Stimulated activated CD4-positive, alpha-beta T cell treated with anti-CD3 and anti-CD28 coated beads, Interleukin-15, amount 100 ng/mL, for 1 hour (primary cell): ENCODE measurements around the gene GAB4.
"Not testable (repeated sequence)": the region's sequence is repeated elsewhere in the genome, so short reads cannot be mapped to it uniquely, and the experiment has no call there.

Experiments used
- DNase-seq, 2 donors: peaks; one replicate each; pipeline ENCODE4 v3.0.0-alpha.2; 2020; ENCODE audit warnings: low read depth in 1 of 2, low spot score in 1 of 2

Gene GAB4

DNA sequence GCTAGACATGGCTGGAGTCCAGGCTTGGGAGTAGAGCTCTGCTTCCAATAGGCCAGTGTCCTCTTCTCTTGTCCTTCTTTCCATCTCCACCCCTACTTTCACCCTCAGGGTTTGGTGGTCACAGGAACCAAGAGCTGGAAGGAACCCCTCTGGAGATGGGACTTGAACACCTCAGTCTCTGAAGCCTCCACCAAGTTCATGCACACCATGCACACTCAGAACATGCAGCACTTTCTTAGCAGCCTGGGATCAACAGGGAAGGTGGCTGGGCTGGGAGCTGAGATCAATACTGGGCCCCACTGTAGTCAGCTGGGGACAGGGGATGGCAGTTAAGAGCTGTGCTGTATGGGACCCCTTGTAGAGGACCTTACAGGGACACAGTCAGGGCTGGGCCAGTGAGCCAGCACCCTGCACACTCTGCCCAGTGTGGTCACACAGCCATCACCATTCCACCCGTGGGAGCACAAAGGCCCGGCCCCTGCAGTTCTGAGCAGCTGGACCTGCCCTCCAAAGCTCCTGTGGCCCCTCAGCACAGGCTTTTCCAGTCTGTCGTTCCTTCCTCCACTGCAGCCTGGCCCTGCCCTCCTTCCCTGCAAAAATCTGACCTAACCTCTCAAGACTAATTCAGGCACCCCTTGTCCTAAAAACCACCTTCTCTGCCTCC, 47.7 kb downstream of the GAB4 start:
- DNase-seq: no peak

DNA sequence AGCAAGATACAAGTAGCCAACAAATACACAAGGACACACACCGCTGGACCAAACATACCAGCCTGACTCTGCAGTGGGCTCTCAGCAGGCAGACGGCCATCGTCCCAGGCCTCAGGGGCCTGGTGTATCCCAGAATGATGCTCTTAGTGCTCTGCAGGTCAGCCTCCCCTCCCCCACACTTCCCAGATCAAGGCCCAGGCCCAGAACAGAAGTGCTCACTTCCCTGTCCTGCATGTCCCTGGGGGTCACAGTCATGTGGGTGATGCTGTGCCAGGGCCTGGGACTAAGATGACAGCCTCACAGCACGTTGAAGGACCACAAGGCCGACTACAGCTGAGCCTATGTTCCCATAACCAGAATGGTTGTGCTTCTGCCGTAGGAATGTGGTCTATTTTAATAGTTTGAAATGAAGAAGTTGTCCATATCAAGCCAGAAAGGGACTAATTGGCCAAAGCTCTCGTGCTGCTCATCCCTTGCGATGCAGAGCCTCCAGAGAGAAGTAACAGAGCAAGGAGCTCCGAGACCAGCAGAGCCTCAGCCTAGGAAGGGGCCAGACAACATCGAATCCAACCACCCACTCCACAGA, 48.6 kb downstream of the GAB4 start:
- DNase-seq: no peak

DNA sequence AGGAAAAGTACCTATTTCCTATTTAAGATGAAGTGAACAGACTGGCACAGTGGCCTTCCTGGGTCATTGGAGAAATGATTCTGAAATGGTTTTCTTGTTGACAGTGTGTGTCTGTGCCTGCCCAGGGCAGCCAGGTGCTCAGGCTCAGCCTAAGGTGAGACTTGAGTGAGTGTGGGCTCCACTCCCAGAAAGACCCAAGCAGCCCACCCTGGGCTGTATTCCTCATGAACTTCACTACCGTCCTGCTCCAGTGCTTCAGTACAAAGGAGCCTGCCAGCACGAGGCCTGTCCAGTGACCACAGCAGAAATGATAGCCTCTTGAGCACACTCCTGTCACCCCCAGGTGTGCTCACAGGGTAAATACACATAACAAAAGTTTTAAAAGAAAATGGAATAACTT, 49.5 kb downstream of the GAB4 start:
- DNase-seq: no peak

DNA sequence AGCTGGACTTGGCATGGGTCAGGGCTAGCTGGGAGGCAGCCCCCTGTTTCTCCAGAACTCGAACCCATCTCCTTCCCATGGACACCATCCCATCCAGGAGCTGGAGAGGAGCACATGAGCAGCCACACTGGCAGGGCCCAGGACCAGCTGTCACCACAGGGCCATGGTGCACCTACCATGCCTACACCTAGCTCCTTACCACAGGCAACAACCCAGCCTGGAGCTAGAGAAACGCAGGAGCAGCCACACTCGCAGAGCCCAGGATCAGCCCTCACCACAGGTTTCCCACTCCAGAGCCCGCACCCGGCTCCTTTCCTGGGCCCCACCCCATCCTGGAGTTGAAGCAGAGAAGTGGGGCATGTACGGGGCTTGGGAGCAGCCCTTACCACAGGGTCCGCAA, 50.2 kb downstream of the GAB4 start:
- DNase-seq: no peak

DNA sequence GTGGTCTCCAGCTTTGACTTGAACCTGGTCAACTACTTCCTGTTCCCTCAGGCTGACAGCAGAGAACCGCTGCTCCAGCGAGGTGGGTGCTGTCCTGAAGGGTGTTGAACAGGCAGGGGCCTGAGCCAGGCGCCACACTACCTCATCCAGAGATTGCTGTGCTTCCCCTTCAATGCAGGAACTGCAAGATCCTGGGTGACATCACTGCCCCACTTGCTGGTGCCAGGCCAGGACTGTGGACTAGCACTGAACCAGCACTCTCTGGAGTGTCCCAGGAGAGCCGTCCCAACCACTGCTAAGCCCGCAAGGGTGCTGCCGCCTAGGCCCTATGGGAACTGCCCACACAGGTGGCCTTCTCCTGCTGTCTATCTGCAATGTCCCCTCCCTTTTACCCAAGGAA, 51.7 kb downstream of the GAB4 start:
- DNase-seq: no peak

DNA sequence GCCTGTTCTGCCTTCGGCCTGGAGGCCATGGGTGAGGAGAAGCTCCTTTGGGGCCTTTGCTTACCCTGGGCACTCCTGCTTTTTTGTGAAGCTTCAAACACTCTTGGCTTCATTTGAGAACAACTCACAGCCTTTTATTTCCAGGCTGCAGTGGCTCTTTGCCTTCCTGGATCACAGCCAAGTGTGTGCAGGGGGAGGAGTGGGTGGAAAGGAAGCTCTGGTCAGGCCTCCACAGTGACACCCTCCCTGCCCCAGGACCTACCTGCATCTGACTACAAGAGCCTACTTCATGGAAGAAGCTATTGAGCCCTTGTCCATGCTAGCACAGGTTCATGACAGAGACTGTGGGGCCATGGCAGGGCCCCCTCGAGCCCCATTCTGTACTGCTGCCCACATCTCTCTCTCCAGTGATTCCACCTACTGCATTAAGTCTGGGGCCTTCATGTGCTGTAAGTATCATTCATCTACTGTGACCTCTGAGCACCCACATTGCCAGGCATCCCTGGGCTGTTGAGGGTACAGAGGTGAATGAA, 52.3 kb downstream of the GAB4 start:
- DNase-seq: no peak

DNA sequence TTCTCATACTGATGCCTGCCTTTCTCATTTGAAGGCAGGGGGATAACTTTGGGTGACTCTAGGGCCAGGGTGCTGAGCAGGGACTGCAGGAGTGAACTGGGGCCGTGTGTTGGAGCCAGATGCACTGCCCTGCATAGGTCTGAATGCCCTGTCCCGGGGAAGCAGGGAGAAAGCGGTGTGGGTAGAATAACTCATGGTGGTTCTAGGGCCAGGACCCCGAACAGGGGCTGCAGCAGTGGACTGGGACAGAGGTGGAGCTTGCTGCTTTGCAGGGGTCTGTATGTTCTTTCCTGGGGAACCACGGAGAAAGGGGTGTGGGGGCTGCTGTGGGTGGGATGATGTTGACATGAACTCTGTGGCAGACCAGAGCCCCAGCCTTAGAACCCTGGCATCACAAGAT, 52.9 kb downstream of the GAB4 start:
- DNase-seq: no peak

DNA sequence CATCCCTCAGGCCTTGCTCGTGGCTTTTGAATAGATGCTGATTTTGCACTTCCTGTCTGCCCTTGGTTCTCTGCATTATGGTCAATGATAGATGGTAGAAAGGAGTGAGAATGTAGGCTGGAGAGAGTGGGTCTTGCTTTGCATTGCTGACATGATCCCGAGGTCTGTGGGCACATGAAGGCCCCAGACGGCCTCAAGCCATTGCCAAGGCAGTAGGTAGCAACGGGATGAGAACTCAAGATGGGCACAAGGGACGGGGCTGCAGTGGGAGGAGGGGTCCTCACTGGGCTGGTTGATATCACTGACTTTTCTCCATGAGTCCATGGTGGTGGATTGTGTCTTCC, 54.0 kb downstream of the GAB4 start:
- no peak for DNase-seq

DNA sequence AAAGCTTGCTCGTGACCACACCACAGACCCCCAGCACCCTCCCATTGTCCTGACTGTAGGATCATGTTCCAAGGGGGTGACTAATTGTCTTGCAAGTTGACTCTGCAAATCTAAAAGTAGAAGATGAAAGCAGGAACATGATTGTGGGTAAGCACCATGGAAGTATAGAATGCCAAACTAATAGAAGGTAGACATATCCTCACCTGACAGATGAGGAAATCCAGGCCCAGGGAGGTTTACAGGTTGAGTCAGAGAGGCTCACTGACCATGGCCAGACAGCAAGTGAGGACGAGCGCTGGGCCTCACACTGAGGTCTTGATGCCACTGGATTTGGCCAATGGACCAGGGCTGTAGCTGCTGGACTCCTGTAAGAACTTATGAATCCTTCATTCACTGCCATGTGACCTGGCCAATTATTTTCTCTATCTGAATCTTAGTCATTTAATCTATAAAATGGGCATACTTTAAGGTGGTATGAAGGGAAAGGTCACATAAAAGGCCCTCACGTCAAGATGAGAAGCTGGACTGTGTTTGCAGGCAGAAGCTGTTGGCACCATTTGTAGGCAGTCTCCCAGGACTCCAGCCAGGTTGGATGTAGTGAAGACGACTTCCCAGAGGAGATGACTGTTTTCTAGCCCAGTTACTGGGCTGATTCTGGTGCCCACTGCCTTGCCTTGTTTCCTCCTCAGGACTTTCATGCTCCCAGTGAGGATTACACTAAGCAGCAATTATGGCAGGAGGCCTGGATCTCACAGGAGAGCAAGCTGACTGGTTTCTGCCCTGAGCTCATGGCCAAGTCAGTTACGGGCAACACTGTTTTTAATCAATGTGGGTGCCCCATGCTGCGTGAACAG, 54.6 kb downstream of the GAB4 start:
- DNase-seq: no peak

DNA sequence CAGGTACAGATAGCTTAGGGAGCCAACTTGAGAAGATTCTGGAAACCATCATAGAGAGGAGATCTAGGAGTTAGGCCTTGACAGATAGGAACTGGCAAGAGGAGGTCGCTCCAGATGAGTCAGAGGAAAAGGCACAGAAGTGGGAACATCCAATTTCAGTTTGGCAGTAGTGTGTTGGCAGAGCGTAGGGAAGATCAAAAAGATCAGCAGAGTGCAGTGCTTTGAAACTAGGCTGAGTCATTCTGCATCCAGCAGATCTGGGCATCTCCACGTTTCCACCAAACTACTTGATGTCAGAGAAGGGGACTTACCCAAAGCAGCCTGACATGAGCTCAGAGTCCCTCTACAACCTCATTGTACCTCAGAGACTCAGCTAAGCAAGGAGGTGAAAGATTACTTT, 58.5 kb downstream of the GAB4 start:
- DNase-seq: no peak

DNA sequence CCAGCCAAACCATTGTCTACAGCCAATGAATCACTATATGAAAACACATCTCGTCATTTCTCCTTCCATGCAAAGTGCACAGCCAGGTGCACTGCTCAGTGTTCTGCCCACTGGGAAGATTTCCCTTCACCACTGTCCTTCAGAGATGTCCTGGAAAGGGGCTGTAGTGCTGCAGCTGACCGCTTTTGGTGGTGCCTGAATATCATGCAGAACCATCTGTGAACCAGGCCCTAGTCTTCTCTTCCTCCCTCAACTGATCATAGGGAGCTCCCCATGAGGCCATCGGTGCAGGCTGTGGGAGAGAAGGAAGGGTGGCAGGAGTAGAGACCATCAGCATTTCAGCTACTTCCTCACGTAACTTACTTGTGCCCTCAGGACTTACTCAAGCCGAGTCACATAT, 70.2 kb downstream of the GAB4 start:
- DNase-seq: no peak

DNA sequence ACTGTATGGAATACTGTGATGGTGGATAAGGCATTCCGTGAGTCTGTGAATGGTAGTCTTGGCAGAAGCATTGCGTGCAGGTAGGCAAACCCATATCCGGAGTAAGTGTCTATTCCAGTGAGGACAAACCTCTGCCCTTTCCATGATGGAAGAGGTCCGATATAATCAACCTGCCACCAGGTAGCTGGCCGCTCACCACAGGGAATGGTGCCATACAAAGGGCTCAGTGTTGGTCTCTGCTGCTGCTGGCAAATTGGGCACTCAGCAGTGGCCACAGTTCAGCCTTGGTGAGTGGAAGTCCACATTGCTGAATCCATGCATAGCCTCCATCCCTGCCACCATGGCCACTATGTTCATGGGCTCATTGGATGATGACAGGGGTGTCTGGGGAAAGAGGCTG, 70.8 kb downstream of the GAB4 start:
- not testable (repeated sequence) for DNase-seq

DNA sequence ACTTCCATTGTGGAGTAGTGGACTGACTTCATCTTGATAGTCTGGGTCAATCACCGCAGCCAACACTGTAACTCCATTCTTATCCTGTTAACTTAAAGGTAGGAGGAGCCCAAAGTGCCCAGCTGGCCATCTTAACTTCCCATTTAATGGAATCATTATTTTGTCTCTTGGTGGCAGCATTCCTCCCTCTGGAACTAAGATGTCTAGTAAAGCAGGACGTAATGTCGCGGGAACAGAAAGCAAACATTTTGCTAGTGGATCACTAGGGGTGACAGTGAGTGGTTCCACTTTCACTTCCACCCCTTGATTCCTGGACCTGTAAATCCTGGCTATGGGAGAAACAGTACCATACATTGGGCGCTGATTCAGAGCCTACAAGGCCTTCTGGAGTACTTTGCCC, 71.4 kb downstream of the GAB4 start:
- no peak for DNase-seq

DNA sequence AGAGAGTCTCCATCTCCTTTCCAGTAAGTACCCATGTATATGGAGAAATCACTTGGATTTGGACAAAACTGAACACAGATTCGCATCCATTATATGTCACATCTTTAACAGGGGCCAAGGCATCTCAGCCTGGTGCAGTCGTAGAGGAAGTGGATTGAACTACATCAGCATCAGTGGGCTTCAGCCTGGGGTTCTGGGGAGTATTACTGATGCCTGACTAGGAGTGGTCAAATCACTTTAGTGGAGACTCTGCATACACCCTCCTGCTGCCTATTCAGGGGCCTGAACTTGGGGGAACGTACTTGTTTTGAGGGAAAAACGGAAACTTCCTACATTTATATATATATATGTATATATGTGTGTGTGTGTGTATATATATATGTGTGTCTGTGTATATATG, 72.8 kb downstream of the GAB4 start:
- DNase-seq: no peak

DNA sequence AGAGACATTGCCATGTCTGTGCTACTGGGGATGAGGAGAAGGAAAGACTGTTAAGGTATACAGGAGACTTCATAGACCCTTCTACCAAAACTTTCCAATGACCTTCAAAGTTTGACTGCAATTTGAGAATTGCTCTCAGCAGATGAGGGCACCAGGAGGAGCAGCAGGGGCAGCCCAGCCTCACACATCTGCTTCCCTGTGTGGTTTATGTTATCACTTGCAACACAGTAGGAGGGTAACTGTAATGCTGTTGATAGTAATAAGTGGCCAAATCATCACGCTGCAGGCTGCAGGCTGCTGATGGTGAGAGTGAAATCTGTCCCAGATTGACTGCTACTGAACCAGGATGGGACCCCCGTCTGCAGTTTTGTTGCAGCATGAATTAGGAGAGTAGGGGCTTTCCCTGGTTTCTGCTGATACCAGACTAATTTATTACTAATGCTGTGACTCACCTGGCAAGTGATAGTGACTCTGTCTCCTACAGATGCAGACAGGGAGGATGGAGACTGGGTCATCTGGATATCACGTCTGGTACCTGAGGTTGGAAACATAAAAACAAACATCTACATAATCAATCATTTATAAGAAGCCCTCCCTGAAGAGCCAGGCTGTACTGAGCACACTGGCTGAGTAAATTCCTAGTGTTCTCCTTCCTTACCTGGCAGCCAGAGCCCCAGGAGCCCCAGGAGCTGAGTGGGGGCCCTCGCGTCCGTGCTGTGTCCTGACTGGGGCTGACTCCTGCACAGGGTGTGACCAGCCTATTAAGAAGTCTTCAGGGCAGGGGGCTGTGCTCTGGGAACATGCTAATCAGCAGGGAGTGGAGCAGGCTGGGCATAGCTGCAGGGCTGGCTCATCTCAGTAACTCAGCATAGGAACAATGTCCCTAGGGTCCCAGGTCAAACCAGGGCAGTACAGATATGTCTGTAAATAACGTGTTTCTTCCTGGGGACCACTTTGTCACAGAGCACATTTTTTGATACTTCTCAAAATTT, 74.4 kb downstream of the GAB4 start:
- no peak for DNase-seq

DNA sequence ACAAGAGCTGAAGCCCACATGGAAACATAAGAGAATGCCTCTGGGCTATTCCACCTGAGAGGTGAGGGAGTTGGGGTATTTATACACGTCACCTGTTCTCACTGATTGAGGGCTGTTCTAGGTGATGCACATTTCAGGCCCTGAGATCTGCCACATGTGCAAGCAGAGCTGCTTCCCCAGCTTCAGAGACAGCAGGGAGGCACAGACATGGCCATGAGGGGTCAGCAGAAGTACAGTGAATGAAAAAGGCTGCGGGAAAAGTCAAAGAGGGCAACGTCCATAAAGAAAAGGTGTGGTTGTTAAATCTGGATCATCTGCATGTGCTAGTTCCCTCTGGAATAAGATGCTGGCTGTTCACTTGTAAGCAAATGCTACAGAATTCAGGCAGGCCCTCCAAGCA, 75.4 kb downstream of the GAB4 start:
- DNase-seq: no peak

DNA sequence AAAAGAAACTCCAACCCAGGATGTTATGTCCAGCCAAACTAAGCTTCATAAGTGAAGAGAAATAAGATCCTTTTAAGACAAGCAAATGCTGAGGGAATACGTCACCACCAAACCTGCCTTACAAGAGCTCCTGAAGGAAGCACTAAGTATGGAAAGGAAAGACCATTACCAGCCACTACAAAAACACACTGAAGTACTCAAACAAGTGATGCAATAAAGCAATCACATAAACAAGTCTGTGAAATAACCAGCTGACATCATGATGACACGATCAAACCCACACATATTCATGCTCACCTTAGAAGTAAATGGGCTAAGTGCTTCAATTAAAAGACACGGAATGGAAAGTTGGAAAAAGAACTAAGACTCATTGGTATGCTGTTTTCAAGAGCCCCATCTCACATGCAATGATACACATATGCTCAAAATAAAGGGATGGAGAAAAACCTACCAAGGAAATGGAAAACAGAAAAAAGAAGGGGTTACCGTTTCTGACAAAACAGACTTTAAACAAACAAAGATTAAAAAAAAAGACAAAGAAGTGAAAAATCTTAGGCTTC, 82.5 kb downstream of the GAB4 start:
- DNase-seq: no peak

DNA sequence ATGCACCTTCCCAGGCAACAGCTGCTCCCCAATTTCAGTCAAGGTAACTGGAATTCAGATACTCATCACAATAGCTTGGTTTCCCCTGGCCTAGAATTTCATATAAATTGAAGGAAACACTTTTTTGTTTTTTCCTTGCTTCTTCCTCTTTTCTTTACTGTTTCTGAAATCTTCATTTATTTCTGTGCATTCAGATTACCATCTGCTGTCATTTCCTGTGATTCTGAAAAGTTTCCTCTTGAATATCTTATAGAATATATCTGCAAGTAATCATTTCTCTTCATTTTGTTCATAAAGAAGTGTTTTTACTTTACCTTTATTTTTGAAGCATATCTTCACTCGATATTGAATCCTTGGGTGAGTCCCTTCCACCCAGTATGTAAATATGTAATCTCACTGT, 85.3 kb downstream of the GAB4 start:
- DNase-seq: no peak

DNA sequence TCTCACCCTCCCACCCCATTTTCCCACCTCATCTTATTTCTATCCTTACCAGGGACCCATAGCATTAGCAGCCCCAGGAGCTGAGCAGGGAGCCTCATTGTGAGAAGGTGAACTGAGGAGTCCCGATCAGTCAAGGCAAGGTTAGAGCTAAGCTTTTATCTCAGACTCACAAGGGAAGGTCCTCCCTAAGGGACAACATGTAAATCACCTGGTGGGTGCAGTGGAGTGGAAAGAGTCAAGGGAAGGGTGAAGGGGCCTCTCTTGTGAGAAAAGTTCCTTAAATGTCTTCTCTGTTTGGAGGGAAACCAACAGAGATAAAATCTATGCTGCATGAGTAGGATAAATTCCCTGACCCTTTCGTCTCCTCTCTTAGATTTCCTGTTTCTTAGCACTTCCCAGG, 85.9 kb downstream of the GAB4 start:
- DNase-seq: no peak

DNA sequence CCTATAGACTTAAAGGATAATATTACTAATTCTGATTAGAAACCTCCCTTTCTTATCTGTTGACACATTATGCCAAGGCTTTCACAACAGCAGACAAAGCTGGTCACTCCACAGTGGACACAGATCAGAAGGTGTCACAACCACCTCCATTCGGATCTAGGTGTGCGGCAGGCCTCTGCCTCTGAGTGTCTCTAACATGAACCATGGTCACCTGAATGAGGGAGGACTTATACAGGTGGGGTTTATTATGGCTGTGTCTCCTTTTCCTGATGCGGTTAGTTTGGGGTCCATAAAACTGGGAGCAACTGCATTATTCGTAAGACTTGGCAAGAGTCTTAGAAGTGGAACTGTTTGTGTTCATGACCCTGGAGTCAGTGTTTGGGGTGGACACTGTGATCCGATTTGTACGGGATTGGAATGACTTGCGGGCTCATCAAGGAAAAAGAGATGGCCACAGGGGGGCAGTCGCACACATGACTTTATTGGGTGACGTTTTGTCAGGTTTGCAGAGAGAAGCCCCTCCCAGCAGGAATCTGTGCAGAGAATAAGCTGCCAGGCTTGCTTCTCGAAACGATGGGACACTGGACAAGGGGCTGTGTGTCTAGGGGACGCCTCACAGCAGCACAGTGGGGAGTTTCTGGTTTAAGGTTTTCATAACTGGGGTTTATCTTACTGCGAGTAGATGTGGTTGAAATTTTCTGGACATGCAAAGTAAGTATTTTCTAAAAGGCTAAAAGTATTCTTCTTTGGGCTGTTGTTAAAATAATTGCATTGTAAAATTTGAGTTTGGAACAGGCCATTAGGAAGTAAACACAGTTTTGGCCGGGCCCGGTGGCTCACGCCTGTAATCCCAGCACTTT, 90.6 kb downstream of the GAB4 start:
- peak; percentile 16 to 34 for DNase-seq
